Endodermal cell (in vitro differentiated cells): ENCODE results near the gene MGAT5B. TPM values are rescaled to one million over a fixed set of nuclear protein-coding genes. Genes with fewer than 3 reads are reported as not detected.

Source experiments
- DNase-seq: peaks from one replicate; pipeline ENCODE4 v3.0.0-alpha.2; 2017
- H3K27ac ChIP-seq: 2 replicates; pipeline ENCODE4 v1.5.1; 2013; ENCODE audit warnings: mild to moderate bottlenecking, low read depth, low read length, moderate library complexity
- H3K27me3 ChIP-seq: 2 replicates; pipeline ENCODE4 v1.6.1; 2013; ENCODE audit warnings: mild to moderate bottlenecking, low read length, moderate library complexity; ENCODE audit not compliant: insufficient read depth, control insufficient read depth, poor library complexity, severe bottlenecking
- H3K36me3 ChIP-seq: 2 replicates; pipeline ENCODE4 v1.7.0; 2013; ENCODE audit warnings: mild to moderate bottlenecking, low read length, moderate library complexity; ENCODE audit not compliant: control insufficient read depth, insufficient read depth
- H3K4me1 ChIP-seq: one replicate; pipeline ENCODE4 v1.7.0; 2013; ENCODE audit warnings: low read length; ENCODE audit not compliant: control insufficient read depth, insufficient read depth
- H3K4me3 ChIP-seq: 2 replicates; pipeline ENCODE4 v1.5.1; 2013; ENCODE audit warnings: mild to moderate bottlenecking, low read length, moderate library complexity
- H3K9ac ChIP-seq: 2 replicates; pipeline ENCODE4 v1.6.1; 2013; ENCODE audit warnings: mild to moderate bottlenecking, low read length, moderate library complexity; ENCODE audit not compliant: poor library complexity, severe bottlenecking; ENCODE audit errors: extremely low read depth
- H3K9me3 ChIP-seq: 2 replicates; pipeline ENCODE4 v1.6.1; 2013; ENCODE audit warnings: mild to moderate bottlenecking, low read length, moderate library complexity; ENCODE audit not compliant: control insufficient read depth
- H3K27ac Mint-ChIP-seq: 2 replicates; pipeline ENCODE4 v1.8.0; 2020; ENCODE audit warnings: mixed read lengths
- H3K27me3 Mint-ChIP-seq: 2 replicates; pipeline ENCODE4 v1.8.0; 2021; ENCODE audit warnings: mild to moderate bottlenecking, mixed read lengths; ENCODE audit not compliant: insufficient read depth
- H3K36me3 Mint-ChIP-seq: 2 replicates; pipeline ENCODE4 v1.8.0; 2020; ENCODE audit warnings: low read depth, mixed read lengths
- H3K4me1 Mint-ChIP-seq: 2 replicates; pipeline ENCODE4 v1.8.0; 2020; ENCODE audit warnings: mixed read lengths
- H3K4me3 Mint-ChIP-seq: 2 replicates; pipeline ENCODE4 v1.8.0; 2020; ENCODE audit warnings: mild to moderate bottlenecking, moderate library complexity, mixed read lengths
- H3K9me3 Mint-ChIP-seq: 2 replicates; pipeline ENCODE4 v1.8.0; 2020; ENCODE audit warnings: mild to moderate bottlenecking, mixed read lengths
- WGBS, 2 experiments: methylation state at CpG; one replicate each; pipeline versions ENCODE4 v1.1.5 to v1.1.7; 2013; ENCODE audit warnings: missing lambda C conversion rate in 2 of 2, mixed read lengths in 1 of 2; ENCODE audit not compliant: insufficient coverage in 1 of 2, insufficient read length in 1 of 2; 5-methylcytosine and 5-hydroxymethylcytosine counted together
- total RNA-seq, 2 donors: library from RNA; stranded (reverse); fragmentation: NEBNext Ultra II Directional in 1 of 2; extraction: Animal tissue kit (Norgen Biotek cat#: 25700) in 1 of 2; gene quantifications; 2 replicates in 1 of 2; 3 replicates in 1 of 2; pipeline ENCODE4 v1.2.1, GENCODE V29; 2021
- TF ChIP-seq, protein P1 (sequence below): fragments of 200-600 bp; sonication (generic); conservative IDR thresholded peaks from 2 replicates; pipeline ENCODE4 v1.5.0; 2021; ENCODE audit warnings: antibody characterized with exemption, mild to moderate bottlenecking

MGAT5B gene
- total RNA-seq, 2 donors from 2014 or later: 2.9 to 3.3 TPM

DNA sequence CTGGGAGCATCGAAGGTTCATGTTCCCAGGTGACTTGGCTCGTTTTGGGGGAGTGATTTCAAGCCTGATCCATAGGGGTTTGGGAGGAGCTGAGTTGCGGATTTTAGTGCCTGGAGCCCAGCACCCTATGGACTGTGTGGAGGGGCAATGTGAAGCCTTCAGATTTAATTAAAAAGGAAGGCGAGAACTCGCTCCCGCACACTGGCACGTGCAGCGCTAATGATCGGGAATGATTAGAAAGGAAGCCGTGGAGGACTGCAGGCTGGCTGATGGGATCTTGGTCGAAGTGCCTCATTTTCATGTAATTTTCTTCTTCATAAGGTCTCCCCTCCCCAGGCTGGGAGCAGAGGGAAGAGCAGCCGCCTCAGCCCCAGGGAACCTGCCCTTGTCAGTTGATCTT, 12.8 kb downstream of the MGAT5B start:
- no peak overlapping the region for H3K27ac Mint-ChIP-seq
- no peak overlapping the region for H3K4me3 Mint-ChIP-seq

DNA sequence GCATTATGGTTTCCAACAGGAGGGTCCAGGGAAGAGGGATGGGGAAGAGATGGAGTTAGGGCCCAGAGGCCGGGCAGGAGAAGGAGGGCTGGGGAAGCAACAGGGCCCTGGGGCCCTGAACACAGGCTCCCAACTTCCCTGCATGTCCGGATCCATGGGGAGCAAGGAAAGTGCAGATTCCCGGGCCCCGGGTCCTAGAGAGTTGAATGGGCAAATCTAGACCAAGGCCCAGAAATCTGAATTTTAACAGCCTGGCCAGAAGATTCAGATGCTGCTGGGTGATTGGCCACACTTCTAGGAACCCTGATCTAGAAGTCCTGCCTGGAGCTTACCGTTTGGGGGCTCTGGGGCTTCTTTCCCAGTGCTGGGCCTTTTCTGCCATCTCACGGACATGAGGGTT, 13.2 kb downstream of the MGAT5B start:
- Mint-ChIP-seq H3K27ac (no peak overlapping the region), H3K9me3 (no peaks in the 10 kb centered on the region), H3K4me3 (no peak overlapping the region), H3K4me1 (peaks cover 4% of the 10 kb centered on the region), H3K36me3 (no peaks in the 10 kb centered on the region), H3K27me3 (no peaks in the 10 kb centered on the region)
- H3K4me1 ChIP-seq: no peaks in the 10 kb centered on the region
- H3K27ac ChIP-seq: no peak overlapping the region
- H3K36me3 ChIP-seq: no peaks in the 10 kb centered on the region
- H3K9me3 ChIP-seq: no peaks in the 10 kb centered on the region
- no peak for DNase-seq
- TF ChIP-seq, protein P1, sequence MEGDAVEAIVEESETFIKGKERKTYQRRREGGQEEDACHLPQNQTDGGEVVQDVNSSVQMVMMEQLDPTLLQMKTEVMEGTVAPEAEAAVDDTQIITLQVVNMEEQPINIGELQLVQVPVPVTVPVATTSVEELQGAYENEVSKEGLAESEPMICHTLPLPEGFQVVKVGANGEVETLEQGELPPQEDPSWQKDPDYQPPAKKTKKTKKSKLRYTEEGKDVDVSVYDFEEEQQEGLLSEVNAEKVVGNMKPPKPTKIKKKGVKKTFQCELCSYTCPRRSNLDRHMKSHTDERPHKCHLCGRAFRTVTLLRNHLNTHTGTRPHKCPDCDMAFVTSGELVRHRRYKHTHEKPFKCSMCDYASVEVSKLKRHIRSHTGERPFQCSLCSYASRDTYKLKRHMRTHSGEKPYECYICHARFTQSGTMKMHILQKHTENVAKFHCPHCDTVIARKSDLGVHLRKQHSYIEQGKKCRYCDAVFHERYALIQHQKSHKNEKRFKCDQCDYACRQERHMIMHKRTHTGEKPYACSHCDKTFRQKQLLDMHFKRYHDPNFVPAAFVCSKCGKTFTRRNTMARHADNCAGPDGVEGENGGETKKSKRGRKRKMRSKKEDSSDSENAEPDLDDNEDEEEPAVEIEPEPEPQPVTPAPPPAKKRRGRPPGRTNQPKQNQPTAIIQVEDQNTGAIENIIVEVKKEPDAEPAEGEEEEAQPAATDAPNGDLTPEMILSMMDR: no peak
- H3K9ac ChIP-seq: no peak overlapping the region
- no peaks in the 10 kb centered on the region for H3K27me3 ChIP-seq
- WGBS, 2 experiments: 89 to 96% methylated on average over 5 to 6 of the region's 6 CpGs
- no peak overlapping the region for H3K4me3 ChIP-seq

More for the DNA sequence above, 12.8 kb downstream of the MGAT5B start:
- H3K36me3 Mint-ChIP-seq: no peaks in the 10 kb centered on the region
- 93 to 94% methylated on average over 10 to 12 of the region's 12 CpGs for WGBS, 2 experiments
- no peaks in the 10 kb centered on the region for H3K9me3 Mint-ChIP-seq
- Histone ChIP-seq H3K36me3 (no peaks in the 10 kb centered on the region), H3K27me3 (no peaks in the 10 kb centered on the region), H3K4me1 (no peaks in the 10 kb centered on the region), H3K4me3 (no peak overlapping the region), H3K9me3 (no peaks in the 10 kb centered on the region), H3K27ac (no peak overlapping the region), H3K9ac (no peak overlapping the region)
- H3K27me3 Mint-ChIP-seq: no peaks in the 10 kb centered on the region
- peaks cover 4% of the 10 kb centered on the region for H3K4me1 Mint-ChIP-seq
- TF ChIP-seq, protein P1: no peak
- DNase-seq: no peak

DNA sequence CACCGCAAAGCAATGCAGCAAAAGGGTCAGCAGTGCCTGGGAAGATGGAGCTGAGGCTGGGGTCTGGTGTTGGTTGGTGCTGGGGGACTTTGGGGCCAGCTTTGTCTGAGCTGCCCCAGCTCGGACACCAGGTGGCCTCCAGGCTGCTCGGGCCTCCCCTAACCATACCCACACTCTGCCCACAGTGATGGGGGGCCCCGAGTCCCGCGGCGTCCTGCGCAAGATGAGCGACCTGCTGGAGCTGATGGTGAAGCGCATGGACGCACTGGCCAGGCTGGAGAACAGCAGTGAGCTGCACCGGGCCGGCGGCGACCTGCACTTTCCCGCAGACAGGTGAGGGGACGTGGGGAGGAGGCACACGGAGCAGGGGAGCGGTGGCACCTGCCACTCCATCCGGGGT, 13.8 kb downstream of the MGAT5B start:
- H3K27ac ChIP-seq: no peak overlapping the region
- no peak overlapping the region for H3K4me3 ChIP-seq
- TF ChIP-seq, protein P1: no peak
- no peaks in the 10 kb centered on the region for H3K36me3 ChIP-seq
- H3K36me3 Mint-ChIP-seq: no peaks in the 10 kb centered on the region
- no peak for DNase-seq
- H3K4me1 ChIP-seq: no peaks in the 10 kb centered on the region
- H3K9me3 Mint-ChIP-seq: no peaks in the 10 kb centered on the region
- H3K27me3 ChIP-seq: no peaks in the 10 kb centered on the region
- no peaks in the 10 kb centered on the region for H3K9me3 ChIP-seq
- 92 to 97% methylated on average over 18 to 19 of the region's 20 CpGs for WGBS, 2 experiments
- H3K9ac ChIP-seq: no peak overlapping the region
- H3K4me1 Mint-ChIP-seq: peaks cover 4% of the 10 kb centered on the region
- no peaks in the 10 kb centered on the region for H3K27me3 Mint-ChIP-seq
- H3K27ac Mint-ChIP-seq: no peak overlapping the region
- no peak overlapping the region for H3K4me3 Mint-ChIP-seq
